HepG2 (cell line): Measurements from ENCODE around the gene TP53TG5. TPM values are rescaled to one million over a fixed set of nuclear protein-coding genes. Genes with fewer than 3 reads are reported as not detected.

Experiments used
- AKAP8 ChIP-seq: sonication (generic); formaldehyde crosslinking; IDR thresholded peaks from 2 replicates; pipeline ENCODE4 v1.5.1; 2020; ENCODE audit warnings: mild to moderate bottlenecking, missing genetic modification reagents
- FOSL2 ChIP-seq: sonication (generic); formaldehyde crosslinking; IDR thresholded peaks from 2 replicates; pipeline ENCODE4 v1.4.0; 2020; ENCODE audit warnings: missing genetic modification reagents
- LCORL ChIP-seq, 2 experiments: fragments of 450-650 bp in 1 of 2; sonication (generic) in 1 of 2; formaldehyde crosslinking in 1 of 2; IDR thresholded peaks; 2 replicates each; pipeline versions ENCODE4 v1.5.0 to v1.6.1; 2017 to 2020; ENCODE audit warnings: antibody characterized with exemption in 1 of 2, missing genetic modification reagents in 1 of 2
- NFRKB ChIP-seq: fragments of 450-650 bp; IDR thresholded peaks from 2 replicates; pipeline ENCODE4 v1.6.1; 2017
- ZFP36L2 ChIP-seq: sonication (generic); formaldehyde crosslinking; IDR thresholded peaks from 2 replicates; pipeline ENCODE4 v1.4.0; 2020; ENCODE audit warnings: missing genetic modification reagents
- ZNF142 ChIP-seq: sonication (generic); formaldehyde crosslinking; IDR thresholded peaks from 2 replicates; pipeline ENCODE4 v1.4.0; 2020; ENCODE audit warnings: missing genetic modification reagents
- ZNF333 ChIP-seq: sonication (generic); formaldehyde crosslinking; IDR thresholded peaks from 2 replicates; pipeline ENCODE4 v1.4.0; 2020; ENCODE audit warnings: mild to moderate bottlenecking, missing genetic modification reagents, borderline replicate concordance
- polyA plus RNA-seq, 8 experiments: library from polyadenylated mRNA; depleted of rRNA in 3 of 8; stranded (reverse) in 7 of 8; unstranded in 1 of 8; fragments of >200 nt; fragmentation: Illumina TruSeq in 4 of 8; extraction: Trizol in 4 of 8; gene quantifications; 2 replicates each; pipeline versions ENCODE4 v1.2.1 to v1.2.3, GENCODE V29; 2011 to 2016; ENCODE audit warnings: low read depth in 4 of 8, missing spikeins in 1 of 8, mixed read lengths in 1 of 8; ENCODE audit not compliant: insufficient read depth in 1 of 8
- total RNA-seq, 5 experiments: library from RNA; depleted of rRNA; stranded (reverse); fragments of >200 nt; fragmentation: Illumina TruSeq; extraction: Trizol; gene quantifications; 2 replicates each; pipeline ENCODE4 v1.2.3, GENCODE V29; 2016; ENCODE audit warnings: low read depth in 1 of 5
- TF ChIP-seq, protein P1 (sequence below), 2 experiments: IDR thresholded peaks; 2 replicates each; pipeline ENCODE4 v1.6.1; 2011 to 2012; ENCODE audit warnings: low read length in 2 of 2, borderline replicate concordance in 1 of 2, low read depth in 1 of 2, mild to moderate bottlenecking in 1 of 2, moderate library complexity in 1 of 2
- TF ChIP-seq, protein P2 (sequence below): sonication (generic); formaldehyde crosslinking; IDR thresholded peaks from 2 replicates; pipeline ENCODE4 v1.4.0; 2020; ENCODE audit warnings: missing genetic modification reagents
- TF ChIP-seq, protein P3 (sequence below): sonication (generic); formaldehyde crosslinking; IDR thresholded peaks from 2 replicates; pipeline ENCODE4 v1.4.0; 2020; ENCODE audit warnings: missing genetic modification reagents

The TP53TG5 gene
- total and polyA plus RNA-seq, 2 of the 13 experiments (the other 11 are each of a cell fraction or from before 2014, with no cell fraction given) = 0.11 TPM; not detected in 1

DNA sequence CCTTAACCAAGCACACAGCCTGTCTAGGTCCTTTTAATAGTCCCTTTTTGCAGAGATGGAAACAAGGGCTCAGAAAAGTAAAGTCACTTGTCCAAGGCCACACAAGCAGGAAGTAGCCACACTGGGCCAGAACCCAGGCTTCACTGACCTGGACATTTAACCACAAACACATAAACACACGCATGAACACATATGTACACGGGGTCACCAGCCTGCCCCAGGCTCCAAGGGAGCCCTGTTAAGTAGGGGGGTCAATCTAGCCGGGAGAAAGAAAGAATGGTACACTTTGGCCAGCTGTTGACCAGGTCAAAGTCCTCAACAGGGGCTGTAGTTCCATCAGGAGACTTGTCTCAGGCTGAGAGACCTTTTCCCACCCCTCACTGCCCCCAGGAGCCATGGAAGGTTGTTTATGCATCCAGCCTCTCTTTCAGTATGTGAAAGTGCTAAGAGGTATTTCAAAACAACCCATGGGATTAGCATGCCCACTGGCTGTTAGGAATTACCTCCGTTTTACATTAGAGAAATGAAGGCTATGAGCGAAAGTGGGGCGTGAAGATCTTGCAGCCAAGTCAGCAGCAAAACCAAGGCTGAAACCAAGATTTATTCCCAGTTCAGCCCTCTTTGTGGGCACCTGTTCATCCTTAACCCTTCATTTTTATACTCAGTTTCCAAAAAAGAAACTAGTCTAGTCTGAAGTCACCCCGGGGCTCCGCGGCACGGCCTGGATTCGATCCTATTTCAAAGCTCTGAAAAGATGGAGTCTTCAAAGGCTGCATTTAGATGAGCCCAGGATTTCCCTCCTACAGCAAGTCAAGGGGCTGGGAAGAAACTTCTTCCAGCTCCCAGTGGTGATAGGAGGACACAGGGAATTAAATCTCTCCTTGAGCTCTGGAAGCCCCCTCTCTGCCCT, 39.7 kb downstream of the TP53TG5 start (continued):
- TF ChIP-seq, protein P1, sequence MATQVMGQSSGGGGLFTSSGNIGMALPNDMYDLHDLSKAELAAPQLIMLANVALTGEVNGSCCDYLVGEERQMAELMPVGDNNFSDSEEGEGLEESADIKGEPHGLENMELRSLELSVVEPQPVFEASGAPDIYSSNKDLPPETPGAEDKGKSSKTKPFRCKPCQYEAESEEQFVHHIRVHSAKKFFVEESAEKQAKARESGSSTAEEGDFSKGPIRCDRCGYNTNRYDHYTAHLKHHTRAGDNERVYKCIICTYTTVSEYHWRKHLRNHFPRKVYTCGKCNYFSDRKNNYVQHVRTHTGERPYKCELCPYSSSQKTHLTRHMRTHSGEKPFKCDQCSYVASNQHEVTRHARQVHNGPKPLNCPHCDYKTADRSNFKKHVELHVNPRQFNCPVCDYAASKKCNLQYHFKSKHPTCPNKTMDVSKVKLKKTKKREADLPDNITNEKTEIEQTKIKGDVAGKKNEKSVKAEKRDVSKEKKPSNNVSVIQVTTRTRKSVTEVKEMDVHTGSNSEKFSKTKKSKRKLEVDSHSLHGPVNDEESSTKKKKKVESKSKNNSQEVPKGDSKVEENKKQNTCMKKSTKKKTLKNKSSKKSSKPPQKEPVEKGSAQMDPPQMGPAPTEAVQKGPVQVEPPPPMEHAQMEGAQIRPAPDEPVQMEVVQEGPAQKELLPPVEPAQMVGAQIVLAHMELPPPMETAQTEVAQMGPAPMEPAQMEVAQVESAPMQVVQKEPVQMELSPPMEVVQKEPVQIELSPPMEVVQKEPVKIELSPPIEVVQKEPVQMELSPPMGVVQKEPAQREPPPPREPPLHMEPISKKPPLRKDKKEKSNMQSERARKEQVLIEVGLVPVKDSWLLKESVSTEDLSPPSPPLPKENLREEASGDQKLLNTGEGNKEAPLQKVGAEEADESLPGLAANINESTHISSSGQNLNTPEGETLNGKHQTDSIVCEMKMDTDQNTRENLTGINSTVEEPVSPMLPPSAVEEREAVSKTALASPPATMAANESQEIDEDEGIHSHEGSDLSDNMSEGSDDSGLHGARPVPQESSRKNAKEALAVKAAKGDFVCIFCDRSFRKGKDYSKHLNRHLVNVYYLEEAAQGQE (IDR thresholded peaks at IDR 0.05; ENCODE audit: borderline replicate concordance in 1 of 2, low read depth in 1 of 2, low read length in 2 of 2) = no peak
- TF ChIP-seq ZNF142 (CRISPR knock-in tag) (no peak), FOSL2 (CRISPR knock-in tag) (no peak), ZNF333 (CRISPR knock-in tag) (no peak), ZFP36L2 (CRISPR knock-in tag) (no peak), LCORL (IDR thresholded peaks at IDR 0.05) (no peak), LCORL (CRISPR knock-in tag; IDR thresholded peaks at IDR 0.05) (peak; percentile 89), NFRKB (no peak), AKAP8 (0 out of 2 replicates have a peak, but pooled peaks have one; percentile 46)
- TF ChIP-seq, protein P2, sequence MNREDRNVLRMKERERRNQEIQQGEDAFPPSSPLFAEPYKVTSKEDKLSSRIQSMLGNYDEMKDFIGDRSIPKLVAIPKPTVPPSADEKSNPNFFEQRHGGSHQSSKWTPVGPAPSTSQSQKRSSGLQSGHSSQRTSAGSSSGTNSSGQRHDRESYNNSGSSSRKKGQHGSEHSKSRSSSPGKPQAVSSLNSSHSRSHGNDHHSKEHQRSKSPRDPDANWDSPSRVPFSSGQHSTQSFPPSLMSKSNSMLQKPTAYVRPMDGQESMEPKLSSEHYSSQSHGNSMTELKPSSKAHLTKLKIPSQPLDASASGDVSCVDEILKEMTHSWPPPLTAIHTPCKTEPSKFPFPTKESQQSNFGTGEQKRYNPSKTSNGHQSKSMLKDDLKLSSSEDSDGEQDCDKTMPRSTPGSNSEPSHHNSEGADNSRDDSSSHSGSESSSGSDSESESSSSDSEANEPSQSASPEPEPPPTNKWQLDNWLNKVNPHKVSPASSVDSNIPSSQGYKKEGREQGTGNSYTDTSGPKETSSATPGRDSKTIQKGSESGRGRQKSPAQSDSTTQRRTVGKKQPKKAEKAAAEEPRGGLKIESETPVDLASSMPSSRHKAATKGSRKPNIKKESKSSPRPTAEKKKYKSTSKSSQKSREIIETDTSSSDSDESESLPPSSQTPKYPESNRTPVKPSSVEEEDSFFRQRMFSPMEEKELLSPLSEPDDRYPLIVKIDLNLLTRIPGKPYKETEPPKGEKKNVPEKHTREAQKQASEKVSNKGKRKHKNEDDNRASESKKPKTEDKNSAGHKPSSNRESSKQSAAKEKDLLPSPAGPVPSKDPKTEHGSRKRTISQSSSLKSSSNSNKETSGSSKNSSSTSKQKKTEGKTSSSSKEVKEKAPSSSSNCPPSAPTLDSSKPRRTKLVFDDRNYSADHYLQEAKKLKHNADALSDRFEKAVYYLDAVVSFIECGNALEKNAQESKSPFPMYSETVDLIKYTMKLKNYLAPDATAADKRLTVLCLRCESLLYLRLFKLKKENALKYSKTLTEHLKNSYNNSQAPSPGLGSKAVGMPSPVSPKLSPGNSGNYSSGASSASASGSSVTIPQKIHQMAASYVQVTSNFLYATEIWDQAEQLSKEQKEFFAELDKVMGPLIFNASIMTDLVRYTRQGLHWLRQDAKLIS = no peak
- TF ChIP-seq, protein P3, sequence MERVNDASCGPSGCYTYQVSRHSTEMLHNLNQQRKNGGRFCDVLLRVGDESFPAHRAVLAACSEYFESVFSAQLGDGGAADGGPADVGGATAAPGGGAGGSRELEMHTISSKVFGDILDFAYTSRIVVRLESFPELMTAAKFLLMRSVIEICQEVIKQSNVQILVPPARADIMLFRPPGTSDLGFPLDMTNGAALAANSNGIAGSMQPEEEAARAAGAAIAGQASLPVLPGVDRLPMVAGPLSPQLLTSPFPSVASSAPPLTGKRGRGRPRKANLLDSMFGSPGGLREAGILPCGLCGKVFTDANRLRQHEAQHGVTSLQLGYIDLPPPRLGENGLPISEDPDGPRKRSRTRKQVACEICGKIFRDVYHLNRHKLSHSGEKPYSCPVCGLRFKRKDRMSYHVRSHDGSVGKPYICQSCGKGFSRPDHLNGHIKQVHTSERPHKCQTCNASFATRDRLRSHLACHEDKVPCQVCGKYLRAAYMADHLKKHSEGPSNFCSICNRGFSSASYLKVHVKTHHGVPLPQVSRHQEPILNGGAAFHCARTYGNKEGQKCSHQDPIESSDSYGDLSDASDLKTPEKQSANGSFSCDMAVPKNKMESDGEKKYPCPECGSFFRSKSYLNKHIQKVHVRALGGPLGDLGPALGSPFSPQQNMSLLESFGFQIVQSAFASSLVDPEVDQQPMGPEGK = peak; percentile 87
